RWPE1 (cell line): ENCODE measurements around the gene SLC25A52.
"Not testable (repeated sequence)": the region's sequence is repeated elsewhere in the genome, so short reads cannot be mapped to it uniquely, and the experiment has no call there.

ENCODE experiments used
- CTCF ChIA-PET: fragments of 350-600 bp; sonication (Branson Sonifier 250); formaldehyde crosslinking; extraction: SDS; loops from one replicate; lab custom pipeline; 2021; lab: Yijun Ruan, JAX
- POLR2A ChIA-PET: fragments of 400-600 bp; formaldehyde crosslinking; extraction: SDS; loops from one replicate; lab custom pipeline; 2020; ENCODE audit warnings: antibody characterized with exemption; ENCODE audit not compliant: low non-redundant PET; lab: Yijun Ruan, JAX
- DNase-seq: peaks from one replicate; pipeline ENCODE4 v3.0.0; 2012; ENCODE audit warnings: low spot score
- H3K27ac ChIP-seq: fragments of 450-650 bp; 2 replicates; pipeline ENCODE4 v1.5.1; 2017
- CTCF ChIP-seq: fragments of 450-650 bp; conservative IDR thresholded peaks from 2 replicates; pipeline ENCODE4 v1.5.1; 2017; ENCODE audit warnings: low read depth, mild to moderate bottlenecking

SLC25A52 gene

DNA sequence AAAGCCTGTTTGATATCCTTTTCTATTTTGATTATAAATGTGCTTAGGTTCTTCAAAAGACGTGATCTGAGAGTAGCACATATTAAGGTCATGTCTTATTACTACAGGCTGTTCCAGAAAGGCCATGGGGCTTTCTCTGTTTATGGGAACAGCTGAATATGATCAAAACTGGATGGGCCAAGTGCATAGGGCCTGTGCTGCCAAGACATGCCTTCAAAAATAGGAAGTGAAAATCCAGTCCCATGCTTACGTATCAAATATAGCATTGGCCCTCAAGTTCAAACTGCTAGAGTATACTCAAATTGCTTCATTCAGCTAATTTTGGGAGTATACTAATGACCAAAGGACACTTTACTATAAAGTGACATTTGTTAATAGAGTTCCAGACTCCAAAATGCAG, 24.1 kb downstream of the SLC25A52 start:
- DNase-seq: no peak
- ChIA-PET CTCF (no interaction called here), POLR2A (no interaction called here)
- no peak for TF ChIP-seq CTCF
- H3K27ac ChIP-seq: no peak overlapping the region

GRCh38 chr18:31731628-31732027, 29.1 kb downstream of the SLC25A52 start:
- no peak overlapping the region for H3K27ac ChIP-seq
- no peak for TF ChIP-seq CTCF
- ChIA-PET POLR2A (no interaction called here), CTCF (interaction anchor here (0.5 to 0.8 kb wide), 2 partner anchors 9 to 16 kb away, joined by 3 read pairs; no protein-coding TSS in a partner anchor)
- no peak for DNase-seq

- CTCF ChIA-PET, DNase-seq, POLR2A ChIA-PET, H3K27ac ChIP-seq: not testable (repeated sequence)
These were observed 31.5 kb downstream of the SLC25A52 start for GRCh38 chr18:31729196-31729595.

DNA sequence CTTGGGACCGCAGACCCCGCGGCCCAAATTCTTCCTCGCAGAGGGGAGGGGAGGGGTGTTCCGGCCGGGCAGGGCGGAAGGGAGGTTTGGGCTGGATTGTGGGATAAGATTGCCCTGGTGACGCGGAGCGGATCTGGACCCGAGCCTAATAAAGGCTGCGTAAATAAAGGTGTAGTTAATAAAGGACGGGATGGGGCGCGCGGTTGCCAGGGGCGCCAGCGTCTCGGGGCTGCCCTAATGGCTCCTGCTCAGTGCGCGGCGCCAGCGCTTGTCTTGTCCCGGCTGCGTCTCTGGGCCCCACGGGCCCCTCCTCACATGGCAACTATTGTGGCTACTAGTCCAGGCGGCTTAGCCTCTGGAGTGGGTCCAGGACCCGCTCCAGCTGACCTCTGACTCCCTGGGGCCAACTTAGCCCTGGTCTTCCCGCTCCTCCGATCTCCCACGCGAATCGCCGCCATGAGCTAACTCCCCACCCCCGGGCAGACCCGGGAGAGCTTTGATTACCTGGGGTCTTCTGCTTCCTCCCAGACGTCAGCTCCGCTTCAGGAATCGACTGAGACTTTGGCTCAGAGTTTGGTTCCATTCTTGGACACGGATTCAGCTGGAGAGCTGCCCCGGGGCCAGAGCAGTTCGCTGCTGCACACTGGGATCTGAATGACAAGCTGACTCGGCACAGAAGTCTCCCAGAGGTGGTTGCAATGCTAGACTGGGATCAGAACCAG, 36.5 kb downstream of the SLC25A52 start:
- ChIA-PET CTCF (interaction anchor here (0.8 to 1.0 kb wide), 2 partner anchors 154 to 168 kb away, joined by 3 read pairs; no protein-coding TSS in a partner anchor), POLR2A (no interaction called here)
- H3K27ac ChIP-seq: no peak overlapping the region
- no peak for DNase-seq
- TF ChIP-seq CTCF: no peak

GRCh38 chr18:31723639-31723989, 37.1 kb downstream of the SLC25A52 start:
- DNase-seq: no peak
- no peak for TF ChIP-seq CTCF
- H3K27ac ChIP-seq: no peak overlapping the region
- POLR2A ChIA-PET: no interaction called here
- CTCF ChIA-PET: interaction anchor here (1.0 kb wide), 1 partner anchor 168 kb away, joined by 3 read pairs; no protein-coding TSS in a partner anchor

GRCh38 chr18:31722369-31722957, 38.2 kb downstream of the SLC25A52 start:
- peak; percentile 45 for DNase-seq
- POLR2A ChIA-PET: no interaction called here
- H3K27ac ChIP-seq: no peak overlapping the region
- TF ChIP-seq CTCF: peak; percentile 84
- CTCF ChIA-PET: interaction anchor here (0.5 to 0.7 kb wide), 7 partner anchors 8 to 1154 kb away, joined by 3 to 7 read pairs (median 3); no protein-coding TSS in a partner anchor

DNA sequence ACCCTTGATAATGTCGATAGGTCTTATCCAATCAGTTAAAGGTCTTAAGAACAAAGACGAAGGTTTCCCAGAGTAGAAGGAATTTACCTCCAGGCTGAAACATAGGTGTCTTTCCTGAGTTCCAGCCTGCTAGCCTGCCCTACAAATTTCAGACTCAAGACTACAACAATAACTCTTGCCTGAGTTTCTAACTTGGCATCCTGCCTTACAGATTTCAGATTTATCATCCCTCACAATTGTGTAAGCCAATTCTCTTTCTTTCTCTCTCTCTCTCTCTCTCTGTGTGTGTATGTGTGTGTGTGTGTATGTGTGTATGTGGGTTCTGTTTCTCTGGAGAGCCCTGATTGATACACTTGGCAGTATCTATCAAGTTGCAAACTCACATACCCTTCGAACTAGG, 39.1 kb downstream of the SLC25A52 start:
- CTCF ChIA-PET: interaction anchor here (0.7 kb wide), 1 partner anchor 276 kb away, joined by 3 read pairs; no protein-coding TSS in a partner anchor

More for the DNA sequence above, 39.1 kb downstream of the SLC25A52 start:
- no peak for TF ChIP-seq CTCF
- POLR2A ChIA-PET: no interaction called here
- no peak for DNase-seq
- no peak overlapping the region for H3K27ac ChIP-seq
